Lower leg skin (tissue), 4 donors: Measurements from ENCODE around the gene C13orf46. TPM values are rescaled to one million over a fixed set of nuclear protein-coding genes. Genes with fewer than 3 reads are reported as not detected.

Source experiments
- DNase-seq, 2 donors: peaks; one replicate each; pipeline ENCODE4 v3.0.0-alpha.2; 2019; ENCODE audit warnings: low spot score in 2 of 2
- H3K4me3 ChIP-seq: fragments of 200-600 bp; sonication (generic); 2 replicates; pipeline ENCODE4 v1.5.1; 2017; ENCODE audit warnings: mild to moderate bottlenecking, low read depth; ENCODE audit not compliant: poor library complexity, severe bottlenecking
- POLR2A ChIP-seq, 2 donors: fragments of 450-650 bp; IDR thresholded peaks; one replicate each; pipeline ENCODE4 v1.6.1; 2016 to 2017; ENCODE audit warnings: antibody characterized with exemption in 2 of 2, mild to moderate bottlenecking in 1 of 2, moderate library complexity in 1 of 2
- WGBS, 2 donors: methylation state at CpG; one replicate each; pipeline ENCODE4 v1.1.5; 2018; 5-methylcytosine and 5-hydroxymethylcytosine counted together
- intact Hi-C: fragments of 100-400 bp; cut with DNase I; formaldehyde crosslinking; loops from one replicate; pipeline ENCODE4 v1.15.0; 2023; ENCODE audit warnings: low total_unique reads
- total RNA-seq, 4 donors: library from RNA; depleted of rRNA; stranded (reverse); fragments of >200 nt; gene quantifications; one replicate each; pipeline ENCODE4 v1.1.0, GENCODE V29; 2016
- TF ChIP-seq, protein P1 (sequence below), 3 donors: fragments of 450-650 bp; IDR thresholded peaks; one replicate each; pipeline ENCODE4 v1.5.1; 2016; ENCODE audit warnings: antibody characterized with exemption in 3 of 3, mild to moderate bottlenecking in 3 of 3, moderate library complexity in 2 of 3

The C13orf46 gene
- total RNA-seq, 4 donors from 2014 or later: 0.13 to 1.4 (median 0.13) TPM; not detected in 1

DNA sequence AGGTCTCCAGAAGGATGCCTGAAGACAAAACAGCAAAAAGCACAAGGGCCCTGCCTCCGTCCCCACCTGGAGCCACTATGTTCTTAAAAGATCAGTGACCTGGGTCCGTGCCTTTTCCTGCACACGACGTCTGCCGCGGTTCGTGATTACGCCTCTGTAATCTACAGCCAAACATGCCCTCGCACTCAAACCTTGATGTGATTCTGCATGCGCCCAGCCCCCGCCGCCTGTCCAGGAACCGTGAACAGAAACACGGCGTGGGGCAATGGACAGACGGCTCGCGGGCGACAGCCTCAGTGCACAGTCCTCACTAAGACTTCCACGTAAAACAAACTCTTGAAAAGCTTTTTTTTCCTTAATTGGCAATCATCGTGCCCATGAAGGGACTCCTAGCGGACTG lies 15.5 kb downstream of the C13orf46 start:
- intact Hi-C loops: no loop called here
- DNase-seq: no peak
- TF ChIP-seq, protein P1, sequence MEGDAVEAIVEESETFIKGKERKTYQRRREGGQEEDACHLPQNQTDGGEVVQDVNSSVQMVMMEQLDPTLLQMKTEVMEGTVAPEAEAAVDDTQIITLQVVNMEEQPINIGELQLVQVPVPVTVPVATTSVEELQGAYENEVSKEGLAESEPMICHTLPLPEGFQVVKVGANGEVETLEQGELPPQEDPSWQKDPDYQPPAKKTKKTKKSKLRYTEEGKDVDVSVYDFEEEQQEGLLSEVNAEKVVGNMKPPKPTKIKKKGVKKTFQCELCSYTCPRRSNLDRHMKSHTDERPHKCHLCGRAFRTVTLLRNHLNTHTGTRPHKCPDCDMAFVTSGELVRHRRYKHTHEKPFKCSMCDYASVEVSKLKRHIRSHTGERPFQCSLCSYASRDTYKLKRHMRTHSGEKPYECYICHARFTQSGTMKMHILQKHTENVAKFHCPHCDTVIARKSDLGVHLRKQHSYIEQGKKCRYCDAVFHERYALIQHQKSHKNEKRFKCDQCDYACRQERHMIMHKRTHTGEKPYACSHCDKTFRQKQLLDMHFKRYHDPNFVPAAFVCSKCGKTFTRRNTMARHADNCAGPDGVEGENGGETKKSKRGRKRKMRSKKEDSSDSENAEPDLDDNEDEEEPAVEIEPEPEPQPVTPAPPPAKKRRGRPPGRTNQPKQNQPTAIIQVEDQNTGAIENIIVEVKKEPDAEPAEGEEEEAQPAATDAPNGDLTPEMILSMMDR (IDR thresholded peaks at IDR 0.05): no peak
- TF ChIP-seq POLR2A (IDR thresholded peaks at IDR 0.05): no peak
- WGBS, 2 donors: 93 to 95% methylated on average over 22 of the region's 22 CpGs
- H3K4me3 ChIP-seq: no peak overlapping the region

DNA sequence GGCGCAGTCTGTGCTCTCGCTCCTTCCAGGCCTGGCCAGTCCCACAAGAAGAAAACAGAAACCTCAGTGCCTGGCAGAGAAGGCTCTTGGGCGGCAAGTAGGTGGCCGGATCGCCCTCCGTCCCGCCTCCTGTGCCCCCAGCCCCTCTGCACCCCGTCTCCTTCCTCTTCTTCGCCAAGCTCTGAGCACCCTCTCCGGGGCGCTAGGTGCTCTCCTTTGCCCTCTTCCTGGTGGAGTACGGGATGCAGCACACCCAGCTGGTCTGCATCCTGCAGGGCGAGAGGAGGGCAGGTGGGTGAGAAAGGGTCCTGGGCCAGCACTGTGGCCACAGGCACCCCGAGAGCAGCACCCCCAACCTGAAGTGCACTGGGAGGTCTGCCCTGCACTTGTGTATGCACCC lies 17.3 kb downstream of the C13orf46 start:
- DNase-seq: no peak
- TF ChIP-seq POLR2A (IDR thresholded peaks at IDR 0.05): no peak
- TF ChIP-seq, protein P1 (IDR thresholded peaks at IDR 0.05): no peak
- intact Hi-C loops: no loop called here

DNA sequence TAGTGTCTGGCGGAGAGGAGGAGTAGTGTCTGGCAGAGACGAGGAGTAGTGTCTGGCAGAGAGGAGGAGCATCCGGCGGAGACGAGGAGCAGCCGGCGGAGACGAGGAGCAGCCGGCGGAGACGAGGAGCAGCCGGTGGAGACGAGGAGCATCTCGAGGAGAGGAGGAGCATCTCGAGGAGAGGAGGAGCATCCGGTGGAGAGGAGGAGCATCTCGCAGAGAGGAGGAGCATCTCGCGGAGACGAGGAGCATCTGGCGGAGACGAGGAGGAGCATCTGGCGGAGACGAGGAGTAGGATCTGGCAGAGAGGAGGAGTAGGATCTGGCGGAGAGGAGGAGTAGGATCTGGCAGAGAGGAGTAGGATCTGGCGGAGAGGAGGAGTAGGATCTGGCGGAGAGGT lies 18.2 kb downstream of the C13orf46 start:
- H3K4me3 ChIP-seq: no peak overlapping the region
- TF ChIP-seq POLR2A (IDR thresholded peaks at IDR 0.05): no peak
- TF ChIP-seq, protein P1 (IDR thresholded peaks at IDR 0.05): no peak
- 88 to 92% methylated on average over 27 of the region's 27 CpGs for WGBS, 2 donors
- intact Hi-C loops: no loop called here
- DNase-seq: no peak

More for the DNA sequence above, 17.3 kb downstream of the C13orf46 start:
- WGBS, 2 donors: 90 to 94% methylated on average over 14 of the region's 14 CpGs
- H3K4me3 ChIP-seq: no peak overlapping the region

- WGBS, 2 donors: 81 to 94% methylated on average over 29 of the region's 29 CpGs
- no peak overlapping the region for H3K4me3 ChIP-seq
- intact Hi-C loops: no loop called here
- DNase-seq: no peak
- TF ChIP-seq, protein P1 (IDR thresholded peaks at IDR 0.05): no peak
- TF ChIP-seq POLR2A (IDR thresholded peaks at IDR 0.05): no peak
Measured at GRCh38 chr13:113955235-113955634, 18.6 kb downstream of the C13orf46 start.

DNA sequence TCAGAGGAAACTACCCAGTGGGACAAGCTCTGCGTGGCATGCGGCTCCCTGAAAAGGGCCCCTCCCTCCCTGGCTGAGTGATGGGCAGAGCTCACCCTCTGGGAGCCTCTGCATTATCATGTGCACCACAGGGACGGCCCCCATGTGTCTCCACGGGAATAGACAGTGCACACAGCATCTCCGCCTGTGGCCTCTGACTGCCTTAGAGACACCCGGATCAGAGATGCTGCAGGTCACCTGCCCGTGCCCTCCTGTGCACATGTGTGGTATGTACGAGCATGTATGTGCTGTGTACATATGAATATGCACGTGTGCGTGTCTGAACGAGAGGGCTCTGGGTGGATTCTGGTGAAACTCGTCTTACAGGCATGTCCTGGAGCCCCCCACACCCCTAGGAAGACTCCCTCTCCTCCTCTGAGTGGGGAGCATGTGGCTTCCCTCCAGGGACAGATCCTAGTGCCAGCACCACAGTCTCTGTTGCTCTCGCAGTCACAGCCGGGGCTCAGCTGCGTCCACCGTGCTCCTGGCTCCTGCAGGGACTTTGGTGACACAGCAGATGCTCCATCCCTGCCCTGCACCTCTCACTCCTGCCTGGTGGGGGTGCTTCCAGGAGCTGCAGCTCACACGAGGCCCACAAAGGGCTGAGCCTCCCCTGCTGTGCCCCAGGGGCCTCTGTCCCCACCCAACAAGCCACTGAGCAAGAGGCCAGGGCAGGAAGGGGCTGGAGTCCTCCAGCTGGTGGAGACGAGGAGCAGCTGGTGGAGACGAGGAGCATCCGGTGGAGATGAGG lies 19.6 kb downstream of the C13orf46 start:
- intact Hi-C loops: no loop called here
- 72 to 73% methylated on average over 15 to 19 of the region's 20 CpGs for WGBS, 2 donors
- no peak for DNase-seq
- no peak for TF ChIP-seq POLR2A (IDR thresholded peaks at IDR 0.05)
- TF ChIP-seq, protein P1 (IDR thresholded peaks at IDR 0.05): no peak
- no peak overlapping the region for H3K4me3 ChIP-seq
